HepG2 (cell line): ENCODE measurements around the gene ANKRD60. TPM values are rescaled to one million over a fixed set of nuclear protein-coding genes. Genes with fewer than 3 reads are reported as not detected.

ENCODE experiments used
- FOXK1 ChIP-seq: sonication (generic); formaldehyde crosslinking; IDR thresholded peaks from 2 replicates; pipeline ENCODE4 v1.4.0; 2020; ENCODE audit warnings: low read depth, missing genetic modification reagents, borderline replicate concordance
- HCFC1 ChIP-seq: fragments of 150-350 bp; IDR thresholded peaks from 2 replicates; pipeline ENCODE4 v1.6.1; 2014; ENCODE audit warnings: low read depth, low read length
- MBD4 ChIP-seq: IDR thresholded peaks from 2 replicates; pipeline ENCODE4 v1.6.1; 2012; ENCODE audit warnings: low read length, inconsistent platforms, borderline replicate concordance
- MTF1 ChIP-seq: sonication (generic); formaldehyde crosslinking; IDR thresholded peaks from 2 replicates; pipeline ENCODE4 v1.5.0; 2020; ENCODE audit warnings: missing genetic modification reagents
- PBX3 ChIP-seq: sonication (generic); formaldehyde crosslinking; IDR thresholded peaks from 2 replicates; pipeline ENCODE4 v1.8.1; 2023; ENCODE audit warnings: missing genetic modification reagents, inconsistent platforms, borderline replicate concordance
- SETDB1 ChIP-seq: sonication (generic); formaldehyde crosslinking; IDR thresholded peaks from 2 replicates; pipeline ENCODE4 v1.5.1; 2020; ENCODE audit warnings: missing genetic modification reagents, mild to moderate bottlenecking, borderline replicate concordance
- SIX4 ChIP-seq: sonication (generic); formaldehyde crosslinking; IDR thresholded peaks from 2 replicates; pipeline ENCODE4 v1.4.0; 2020; ENCODE audit warnings: missing genetic modification reagents
- SMAD9 ChIP-seq: sonication (generic); formaldehyde crosslinking; IDR thresholded peaks from 2 replicates; pipeline ENCODE4 v1.5.1; 2020; ENCODE audit warnings: mild to moderate bottlenecking, missing genetic modification reagents
- SUZ12 ChIP-seq: fragments of 150-350 bp; IDR thresholded peaks from 2 replicates; pipeline ENCODE4 v1.6.1; 2014; ENCODE audit warnings: low read depth, low read length
- TBL1XR1 ChIP-seq: fragments of 150-350 bp; IDR thresholded peaks from 2 replicates; pipeline ENCODE4 v1.6.1; 2014; ENCODE audit warnings: borderline replicate concordance, low read length; ENCODE audit not compliant: partially characterized antibody
- TGIF2 ChIP-seq: IDR thresholded peaks from 2 replicates; pipeline ENCODE4 v1.6.1; 2016; ENCODE audit warnings: control low read depth, missing compliant biosample characterization
- TSC22D2 ChIP-seq: sonication (generic); formaldehyde crosslinking; IDR thresholded peaks from 2 replicates; pipeline ENCODE4 v1.5.1; 2020; ENCODE audit warnings: missing genetic modification reagents, mild to moderate bottlenecking, borderline replicate concordance
- ZGPAT ChIP-seq: IDR thresholded peaks from 2 replicates; pipeline ENCODE4 v1.6.1; 2016; ENCODE audit warnings: mild to moderate bottlenecking
- ZNF547 ChIP-seq: sonication (generic); formaldehyde crosslinking; IDR thresholded peaks from 2 replicates; pipeline ENCODE4 v1.5.1; 2020; ENCODE audit warnings: mild to moderate bottlenecking, missing genetic modification reagents
- ZNF615 ChIP-seq: sonication (generic); formaldehyde crosslinking; IDR thresholded peaks from 2 replicates; pipeline ENCODE4 v1.5.0; 2020; ENCODE audit warnings: mild to moderate bottlenecking, missing genetic modification reagents, borderline replicate concordance
- ZNF704 ChIP-seq: sonication (generic); formaldehyde crosslinking; IDR thresholded peaks from 2 replicates; pipeline ENCODE4 v1.8.1; 2023; ENCODE audit warnings: mild to moderate bottlenecking, inconsistent platforms, moderate library complexity, missing genetic modification reagents, borderline replicate concordance
- ZSCAN21 ChIP-seq: sonication (generic); formaldehyde crosslinking; IDR thresholded peaks from 2 replicates; pipeline ENCODE4 v1.8.0; 2022; ENCODE audit warnings: mild to moderate bottlenecking, missing genetic modification reagents, moderate library complexity, borderline replicate concordance
- polyA plus RNA-seq, 8 experiments: library from polyadenylated mRNA; depleted of rRNA in 3 of 8; stranded (reverse) in 7 of 8; unstranded in 1 of 8; fragments of >200 nt; fragmentation: Illumina TruSeq in 4 of 8; extraction: Trizol in 4 of 8; gene quantifications; 2 replicates each; pipeline versions ENCODE4 v1.2.1 to v1.2.3, GENCODE V29; 2011 to 2016; ENCODE audit warnings: low read depth in 4 of 8, missing spikeins in 1 of 8, mixed read lengths in 1 of 8; ENCODE audit not compliant: insufficient read depth in 1 of 8
- total RNA-seq, 5 experiments: library from RNA; depleted of rRNA; stranded (reverse); fragments of >200 nt; fragmentation: Illumina TruSeq; extraction: Trizol; gene quantifications; 2 replicates each; pipeline ENCODE4 v1.2.3, GENCODE V29; 2016; ENCODE audit warnings: low read depth in 1 of 5
- TF ChIP-seq, protein P1 (sequence below): sonication (generic); formaldehyde crosslinking; IDR thresholded peaks from 2 replicates; pipeline ENCODE4 v1.9.0; 2021; ENCODE audit warnings: missing genetic modification reagents, borderline replicate concordance
- TF ChIP-seq, protein P2 (sequence below): sonication (generic); formaldehyde crosslinking; IDR thresholded peaks from 2 replicates; pipeline ENCODE4 v1.9.0; 2022; ENCODE audit warnings: missing genetic modification reagents, mild to moderate bottlenecking, borderline replicate concordance
- TF ChIP-seq, protein P3 (sequence below), 2 experiments: fragments of 450-650 bp in 1 of 2; sonication (generic) in 1 of 2; formaldehyde crosslinking; IDR thresholded peaks; 2 replicates each; pipeline versions ENCODE4 v1.5.0 to v1.8.0; 2020 to 2022; ENCODE audit warnings: mild to moderate bottlenecking in 1 of 2, missing genetic modification reagents in 1 of 2

ANKRD60 gene
- total and polyA plus RNA-seq, 2 of the 13 experiments (the other 11 are each of a cell fraction or from before 2014, with no cell fraction given): not detected

DNA sequence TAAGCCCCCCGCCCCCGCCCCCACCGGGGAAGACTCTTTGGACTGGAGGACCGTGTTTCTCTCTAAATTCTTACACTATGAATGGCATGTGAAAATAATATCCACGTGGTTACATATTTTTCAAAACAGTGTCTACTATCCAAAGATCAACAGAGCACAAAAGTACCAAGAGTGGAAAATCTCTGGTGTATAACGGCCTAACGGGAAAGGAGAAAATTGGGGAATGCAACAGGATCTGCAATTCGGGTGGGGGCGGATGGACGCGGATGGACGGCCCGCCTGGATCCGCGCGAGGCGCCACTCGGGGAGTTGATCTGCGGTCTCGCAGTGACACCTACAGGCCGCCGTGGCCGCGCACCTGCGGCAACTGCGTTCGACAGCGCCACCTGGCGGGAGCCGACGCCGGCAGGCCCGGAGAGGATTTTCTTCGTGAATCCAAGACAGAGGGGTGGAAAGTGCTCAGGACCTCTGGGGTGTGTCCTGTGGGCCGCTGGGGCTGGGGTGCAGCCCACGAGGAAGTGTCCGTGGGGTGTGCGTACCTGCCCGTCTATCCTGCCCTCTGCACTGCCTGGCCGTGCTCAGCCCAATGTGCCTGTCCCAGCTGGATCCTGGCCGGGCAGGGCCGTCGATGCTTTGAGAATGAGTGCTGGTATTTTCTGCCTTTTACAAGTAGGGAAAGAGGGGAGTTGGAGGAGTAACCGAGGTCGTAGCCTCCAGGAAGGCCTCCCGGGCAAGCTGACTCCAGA lies 18.6 kb downstream of the ANKRD60 start (continued):
- no peak for TF ChIP-seq SETDB1 (CRISPR knock-in tag)
- no peak for TF ChIP-seq MBD4
- peak; percentile 55; the same call in 1 of the 2 replicates for TF ChIP-seq TSC22D2 (CRISPR knock-in tag)
- TF ChIP-seq PBX3 (CRISPR knock-in tag): no peak
- no peak for TF ChIP-seq ZNF615 (CRISPR knock-in tag)
- TF ChIP-seq, protein P1, sequence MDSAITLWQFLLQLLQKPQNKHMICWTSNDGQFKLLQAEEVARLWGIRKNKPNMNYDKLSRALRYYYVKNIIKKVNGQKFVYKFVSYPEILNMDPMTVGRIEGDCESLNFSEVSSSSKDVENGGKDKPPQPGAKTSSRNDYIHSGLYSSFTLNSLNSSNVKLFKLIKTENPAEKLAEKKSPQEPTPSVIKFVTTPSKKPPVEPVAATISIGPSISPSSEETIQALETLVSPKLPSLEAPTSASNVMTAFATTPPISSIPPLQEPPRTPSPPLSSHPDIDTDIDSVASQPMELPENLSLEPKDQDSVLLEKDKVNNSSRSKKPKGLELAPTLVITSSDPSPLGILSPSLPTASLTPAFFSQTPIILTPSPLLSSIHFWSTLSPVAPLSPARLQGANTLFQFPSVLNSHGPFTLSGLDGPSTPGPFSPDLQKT (CRISPR knock-in tag): no peak; the same call in 1 of the 2 replicates
- TF ChIP-seq SIX4: no peak
- TF ChIP-seq HCFC1: peak; percentile 26; the same call in 1 of the 2 replicates
- 0 out of 2 replicates have a peak, but pooled peaks have one; percentile 38 for TF ChIP-seq ZNF547 (CRISPR knock-in tag)
- TF ChIP-seq, protein P2, sequence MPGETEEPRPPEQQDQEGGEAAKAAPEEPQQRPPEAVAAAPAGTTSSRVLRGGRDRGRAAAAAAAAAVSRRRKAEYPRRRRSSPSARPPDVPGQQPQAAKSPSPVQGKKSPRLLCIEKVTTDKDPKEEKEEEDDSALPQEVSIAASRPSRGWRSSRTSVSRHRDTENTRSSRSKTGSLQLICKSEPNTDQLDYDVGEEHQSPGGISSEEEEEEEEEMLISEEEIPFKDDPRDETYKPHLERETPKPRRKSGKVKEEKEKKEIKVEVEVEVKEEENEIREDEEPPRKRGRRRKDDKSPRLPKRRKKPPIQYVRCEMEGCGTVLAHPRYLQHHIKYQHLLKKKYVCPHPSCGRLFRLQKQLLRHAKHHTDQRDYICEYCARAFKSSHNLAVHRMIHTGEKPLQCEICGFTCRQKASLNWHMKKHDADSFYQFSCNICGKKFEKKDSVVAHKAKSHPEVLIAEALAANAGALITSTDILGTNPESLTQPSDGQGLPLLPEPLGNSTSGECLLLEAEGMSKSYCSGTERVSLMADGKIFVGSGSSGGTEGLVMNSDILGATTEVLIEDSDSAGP: peak; percentile 90
- no peak for TF ChIP-seq SMAD9 (CRISPR knock-in tag)
- peak; percentile 91 for TF ChIP-seq ZSCAN21 (CRISPR knock-in tag)
- peak; percentile 51 for TF ChIP-seq TBL1XR1
- TF ChIP-seq, protein P3, sequence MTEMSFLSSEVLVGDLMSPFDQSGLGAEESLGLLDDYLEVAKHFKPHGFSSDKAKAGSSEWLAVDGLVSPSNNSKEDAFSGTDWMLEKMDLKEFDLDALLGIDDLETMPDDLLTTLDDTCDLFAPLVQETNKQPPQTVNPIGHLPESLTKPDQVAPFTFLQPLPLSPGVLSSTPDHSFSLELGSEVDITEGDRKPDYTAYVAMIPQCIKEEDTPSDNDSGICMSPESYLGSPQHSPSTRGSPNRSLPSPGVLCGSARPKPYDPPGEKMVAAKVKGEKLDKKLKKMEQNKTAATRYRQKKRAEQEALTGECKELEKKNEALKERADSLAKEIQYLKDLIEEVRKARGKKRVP (CRISPR knock-in tag; IDR thresholded peaks at IDR 0.05): no peak
- TF ChIP-seq TGIF2 (CRISPR knock-in tag): no peak
- TF ChIP-seq MTF1 (CRISPR knock-in tag): no peak
- no peak for TF ChIP-seq ZNF704 (CRISPR knock-in tag)
- TF ChIP-seq SUZ12: peak; percentile 45
- peak; percentile 76; the same call in 1 of the 2 replicates for TF ChIP-seq FOXK1 (CRISPR knock-in tag)
- TF ChIP-seq ZGPAT (CRISPR knock-in tag): peak; percentile 83; the same call in 1 of the 2 replicates
